Muscle of arm (tissue), 12 donors: ENCODE data around the gene ADGRE1. TPM values are rescaled to one million over a fixed set of nuclear protein-coding genes. Genes with fewer than 3 reads are reported as not detected.

Experiments used
- DNase-seq: peaks from one replicate; pipeline ENCODE4 v3.0.0-alpha.2; 2013
- polyA plus RNA-seq, 12 donors: library from polyadenylated mRNA; unstranded; fragments of 120-200 nt; gene quantifications; one replicate each; pipeline ENCODE4 v1.2.1, GENCODE V29; 2013; ENCODE audit not compliant: insufficient read length in 12 of 12

The ADGRE1 gene
- polyA plus RNA-seq, 12 donors, result 0.07 to 0.41 (median 0.11) TPM; not detected in 2

DNA sequence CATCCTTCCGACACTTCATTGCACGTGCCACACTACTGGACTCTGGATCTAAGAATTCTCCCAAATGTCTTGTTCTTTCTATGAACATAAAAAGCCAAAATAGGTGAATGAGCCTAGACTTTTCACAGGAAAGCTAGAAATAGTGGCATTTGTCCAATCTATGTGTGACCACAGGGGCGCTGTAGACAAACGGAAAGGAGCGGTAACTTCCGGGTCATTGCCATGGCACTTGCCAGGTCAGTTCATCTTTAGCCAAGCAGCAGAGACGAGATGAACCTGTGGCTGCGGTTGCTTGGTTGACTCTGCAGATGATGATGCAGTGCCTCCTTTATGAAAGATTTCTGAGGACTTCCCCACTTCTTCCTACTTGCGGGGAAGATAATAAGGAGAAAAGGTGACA is 65.6 kb downstream of the ADGRE1 start:
- DNase-seq, result no peak

- no peak for DNase-seq
These were observed 67.7 kb downstream of the ADGRE1 start for GRCh38 chr19:6955082-6955481.

DNA sequence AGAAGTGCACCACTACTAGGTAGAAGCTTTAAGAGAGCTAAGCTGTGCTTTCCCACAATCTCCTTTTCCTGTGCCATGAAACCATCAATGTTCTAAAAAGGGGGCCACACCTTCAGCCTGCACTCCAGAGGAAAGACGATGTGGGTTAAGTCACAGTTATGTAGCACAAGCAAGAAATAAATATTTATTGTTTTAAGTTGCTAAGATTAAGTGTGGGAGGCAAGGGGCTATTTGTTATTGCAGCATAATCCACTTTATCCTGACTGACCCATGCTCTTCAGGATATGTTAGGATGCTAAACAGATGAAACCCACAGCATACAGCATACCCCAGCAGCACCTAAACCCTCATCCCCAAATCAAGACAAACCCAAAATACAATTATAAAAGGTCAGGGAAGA is 69.2 kb downstream of the ADGRE1 start:
- no peak for DNase-seq

DNA sequence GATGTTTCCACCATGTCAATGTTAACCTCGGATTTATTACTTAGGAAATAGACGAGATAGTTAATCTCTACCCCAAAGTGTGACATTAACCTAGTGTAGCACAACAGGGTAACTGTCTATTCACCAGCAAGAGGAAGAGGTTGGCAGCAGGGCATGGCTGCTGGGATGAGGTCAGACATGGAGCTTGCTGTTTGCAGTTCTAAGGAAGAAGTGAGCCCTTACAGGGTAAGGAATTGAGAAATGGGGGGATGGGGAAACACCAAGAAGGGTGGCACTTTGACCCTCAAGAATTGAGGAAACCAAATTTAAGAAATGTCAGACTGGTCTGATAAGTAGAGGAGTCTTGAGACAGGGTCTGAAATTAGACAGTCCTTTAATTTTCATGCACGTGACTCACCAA is 71.4 kb downstream of the ADGRE1 start:
- DNase-seq, result no peak

DNA sequence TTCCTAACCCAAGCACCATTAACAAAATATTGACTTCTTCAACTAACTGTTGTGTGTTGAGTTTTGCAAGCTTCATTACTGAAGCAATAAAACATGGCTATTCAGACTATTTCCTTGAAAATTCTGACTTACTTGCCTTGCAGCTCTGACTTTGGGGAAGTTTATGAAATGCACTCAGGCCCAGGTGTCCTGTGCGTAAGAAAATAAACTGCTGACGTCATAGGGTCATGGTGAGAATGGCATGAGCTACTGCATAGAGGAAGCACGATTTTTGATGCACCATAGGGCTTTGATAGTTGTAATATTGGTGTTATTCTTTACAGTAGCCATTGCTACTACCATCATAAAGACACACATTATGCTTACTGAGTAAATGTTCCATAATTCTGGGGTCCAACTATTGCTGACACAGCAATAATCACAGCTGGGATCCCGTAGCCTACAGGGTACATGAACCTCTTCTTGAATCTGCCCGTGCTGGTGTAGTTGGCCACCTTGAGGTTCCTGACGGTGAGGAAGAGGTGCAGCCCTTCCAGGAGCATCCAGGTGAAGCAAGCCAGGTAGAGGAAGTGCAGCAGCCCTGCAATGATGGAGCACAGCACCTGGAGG is 76.0 kb downstream of the ADGRE1 start:
- no peak for DNase-seq

DNA sequence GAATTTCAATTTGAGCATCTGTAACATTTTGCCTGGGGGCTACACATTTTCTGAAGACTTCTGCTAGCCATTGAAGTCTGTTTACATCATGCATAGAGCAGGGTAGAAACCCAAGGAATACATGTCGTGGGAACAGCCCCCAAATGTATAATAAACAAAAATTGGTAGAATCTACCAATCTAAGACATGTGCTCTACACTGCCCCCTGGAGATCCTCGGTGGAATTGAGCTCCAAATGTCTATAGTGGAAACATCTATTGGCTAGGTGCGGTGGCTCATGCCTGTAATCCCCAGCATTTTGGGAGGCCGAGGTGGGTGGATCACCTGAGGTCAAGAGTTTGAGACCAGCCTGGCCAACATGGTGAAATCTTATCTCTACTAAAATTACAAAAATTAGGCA is 76.6 kb downstream of the ADGRE1 start:
- no peak for DNase-seq

DNA sequence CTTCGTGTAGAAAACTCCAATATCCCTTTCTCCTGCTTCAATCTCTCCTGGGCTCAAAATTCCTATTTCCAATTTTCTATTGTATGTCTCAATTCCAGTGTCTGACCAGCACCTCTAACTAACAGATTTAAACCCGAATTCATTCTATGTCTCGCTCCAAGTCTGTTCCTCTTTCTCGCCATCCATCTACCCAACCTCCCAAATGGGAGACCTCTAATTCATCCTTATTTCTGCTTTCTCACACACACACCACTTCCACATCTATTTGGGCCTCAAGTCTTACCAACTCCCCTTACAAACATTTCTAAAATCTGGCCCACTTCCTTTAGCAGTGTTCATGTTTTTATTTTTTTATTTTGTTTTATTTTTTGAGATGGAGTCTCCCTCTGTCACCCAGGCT is 80.6 kb downstream of the ADGRE1 start:
- DNase-seq, result no peak

- no peak for DNase-seq
These were observed 82.1 kb downstream of the ADGRE1 start for GRCh38 chr19:6969490-6969889.

DNA sequence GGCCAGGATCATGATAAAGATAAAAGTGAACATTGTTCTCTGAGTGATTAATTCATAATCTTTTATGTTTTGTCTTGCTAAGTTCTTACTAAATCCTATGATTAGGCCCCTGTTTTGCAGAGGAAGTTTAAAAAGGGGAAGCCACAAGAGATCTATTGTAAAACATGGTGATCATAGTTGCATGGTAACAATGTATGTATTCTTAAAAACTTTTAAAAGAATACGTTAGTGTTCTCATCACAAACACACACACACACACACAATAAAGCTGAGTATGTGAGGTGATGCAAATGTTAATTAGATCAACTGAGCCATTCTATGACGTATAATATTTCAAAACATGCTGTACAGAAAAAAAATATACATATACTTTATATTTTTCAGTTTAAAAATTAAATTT is 82.6 kb downstream of the ADGRE1 start:
- no peak for DNase-seq

DNA sequence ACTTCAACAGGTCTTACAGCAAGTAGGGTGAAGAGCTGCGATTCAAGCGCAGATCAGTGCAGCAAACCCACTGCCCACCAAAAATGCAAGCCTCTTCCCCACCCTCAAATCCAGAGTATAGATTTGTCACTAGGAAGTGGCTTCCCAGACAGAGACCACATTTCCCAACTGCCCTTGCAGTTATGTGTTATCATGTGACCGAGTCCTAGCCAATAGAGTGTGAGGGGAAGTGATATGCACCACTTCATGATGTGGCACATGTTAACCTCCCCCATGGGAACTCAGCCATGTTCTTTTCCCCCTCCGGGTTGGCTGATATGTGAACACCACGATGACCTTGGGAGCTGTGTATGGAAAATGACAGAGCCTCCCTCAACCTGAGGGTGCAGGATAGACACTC is 83.1 kb downstream of the ADGRE1 start:
- DNase-seq, result no peak

GRCh38 chr19:6971366-6971765 is 84.0 kb downstream of the ADGRE1 start:
- DNase-seq, result no peak

DNA sequence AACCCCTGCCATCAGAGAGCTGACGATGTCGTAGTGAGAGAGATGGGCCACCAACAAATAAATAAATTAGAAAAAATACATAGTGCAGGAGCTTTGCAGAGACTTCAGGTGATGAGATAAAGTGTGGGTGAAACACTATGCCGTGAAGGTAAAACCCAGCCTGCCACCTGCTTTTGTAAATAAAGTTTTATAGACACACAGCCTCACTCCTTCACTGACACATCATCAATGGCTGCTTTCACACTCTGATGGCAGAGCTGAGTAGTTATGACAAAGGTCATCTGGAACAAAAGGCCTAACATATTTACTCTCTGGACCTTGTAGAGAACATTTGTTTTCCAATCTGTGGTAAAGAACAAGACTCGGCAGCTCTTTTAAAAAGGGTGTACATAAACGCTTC is 88.8 kb downstream of the ADGRE1 start:
- DNase-seq, result no peak

- no peak for DNase-seq
These were observed 92.0 kb downstream of the ADGRE1 start for GRCh38 chr19:6979399-6979798.

- DNase-seq, result no peak
These were observed 96.1 kb downstream of the ADGRE1 start for GRCh38 chr19:6983448-6983847.

DNA sequence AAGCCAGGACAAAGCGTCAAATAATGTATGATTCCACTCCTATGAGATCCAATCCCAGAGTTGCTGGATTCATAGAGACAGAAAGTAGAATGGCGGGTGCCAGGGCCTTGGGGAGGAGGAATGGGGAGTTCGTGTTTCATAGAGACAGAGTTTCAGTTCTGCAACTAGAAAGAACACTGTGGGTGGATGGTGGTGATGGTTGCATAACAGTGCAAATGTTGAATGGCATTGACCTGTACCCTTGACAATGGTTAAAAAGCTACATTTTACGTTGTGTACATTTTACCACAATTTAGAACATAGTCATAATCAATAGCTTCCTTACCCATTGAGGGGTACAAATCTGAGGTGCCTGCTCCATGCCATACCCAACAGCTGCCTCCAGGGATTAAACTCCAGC is 100.5 kb downstream of the ADGRE1 start:
- DNase-seq, result no peak

GRCh38 chr19:6988257-6988656 is 100.9 kb downstream of the ADGRE1 start:
- DNase-seq, result no peak

Other genes starting within 250 kb of the ADGRE1 start
- gene TNFSF14, start 217.4 kb upstream of the ADGRE1 start, polyA plus RNA-seq, result under 1 TPM in 8 of 12 donors, not detected in 4; 0.05 to 0.66 (median 0.08) TPM
- gene C3, start 166.9 kb upstream of the ADGRE1 start, polyA plus RNA-seq, result 100 to 1,000 TPM in 1 of 12 donors, 10 to 100 TPM in 3, 1 to 10 TPM in 7, not detected in 1; 1.5 to 114 (median 5.4) TPM
- 10 to 100 TPM in 11 of 12 donors, not detected in 1; 20.9 to 54.1 (median 30.4) TPM for gene GPR108, start 150.0 kb upstream of the ADGRE1 start, polyA plus RNA-seq
- gene TRIP10, start 147.9 kb upstream of the ADGRE1 start, polyA plus RNA-seq, result 10 to 100 TPM in 11 of 12 donors, not detected in 1; 39.5 to 83.4 (median 57.9) TPM
- 1 to 10 TPM in 7 of 12 donors, under 1 TPM in 4, not detected in 1; 0.39 to 9.3 (median 1.1) TPM for gene SH2D3A, start 120.1 kb upstream of the ADGRE1 start, polyA plus RNA-seq
- 1 to 10 TPM in 10 of 12 donors, not detected in 2; 1.1 to 5.1 (median 2.0) TPM for gene VAV1, start 114.9 kb upstream of the ADGRE1 start, polyA plus RNA-seq
- not detected for gene MBD3L2B, start 133.9 kb downstream of the ADGRE1 start, polyA plus RNA-seq
- not detected for gene MBD3L5, start 143.0 kb downstream of the ADGRE1 start, polyA plus RNA-seq
- not detected for gene MBD3L4, start 152.6 kb downstream of the ADGRE1 start, polyA plus RNA-seq
- not detected for gene MBD3L2, start 161.7 kb downstream of the ADGRE1 start, polyA plus RNA-seq
- not detected for gene MBD3L3, start 171.1 kb downstream of the ADGRE1 start, polyA plus RNA-seq
- gene ZNF557, start 182.1 kb downstream of the ADGRE1 start, polyA plus RNA-seq, result 1 to 10 TPM in 11 of 12 donors, not detected in 1; 4.3 to 6.9 (median 5.6) TPM